NT2/D1 (cell line): Measurements from ENCODE around the gene CACNA1I.

ENCODE experiments used
- DNase-seq: peaks from one replicate; pipeline ENCODE4 v3.0.0-alpha.2; 2011; ENCODE audit warnings: low read depth, low spot score
- H3K27me3 ChIP-seq: 2 replicates; pipeline ENCODE4 v1.6.0; 2011; ENCODE audit warnings: mild to moderate bottlenecking; ENCODE audit not compliant: insufficient read length, insufficient read depth
- H3K36me3 ChIP-seq: 2 replicates; pipeline ENCODE4 v1.6.1; 2011; ENCODE audit warnings: mild to moderate bottlenecking, low read length, mixed read lengths; ENCODE audit not compliant: insufficient read depth, insufficient read length
- H3K4me1 ChIP-seq: 2 replicates; pipeline ENCODE4 v1.5.1; 2011; ENCODE audit not compliant: insufficient read depth, insufficient read length
- H3K4me3 ChIP-seq: 2 replicates; pipeline ENCODE4 v1.5.1; 2011; ENCODE audit warnings: low read depth; ENCODE audit not compliant: insufficient read length
- H3K9ac ChIP-seq: 2 replicates; pipeline ENCODE4 v1.6.0; 2011; ENCODE audit warnings: low read depth; ENCODE audit not compliant: insufficient read length
- H3K9me3 ChIP-seq: 2 replicates; pipeline ENCODE4 v1.5.1; 2011; ENCODE audit warnings: mild to moderate bottlenecking, low read length; ENCODE audit not compliant: insufficient read depth
- SUZ12 ChIP-seq: IDR thresholded peaks from 2 replicates; pipeline ENCODE4 v1.6.1; 2011; ENCODE audit not compliant: insufficient read length, insufficient read depth; ENCODE audit errors: extremely low read depth
- YY1 ChIP-seq: IDR thresholded peaks from 2 replicates; pipeline ENCODE4 v1.6.1; 2011; ENCODE audit not compliant: insufficient read length, insufficient read depth
- ZNF274 ChIP-seq: IDR thresholded peaks from 2 replicates; pipeline ENCODE4 v1.6.1; 2011; ENCODE audit warnings: mild to moderate bottlenecking, low read depth, low read length

CACNA1I gene

DNA sequence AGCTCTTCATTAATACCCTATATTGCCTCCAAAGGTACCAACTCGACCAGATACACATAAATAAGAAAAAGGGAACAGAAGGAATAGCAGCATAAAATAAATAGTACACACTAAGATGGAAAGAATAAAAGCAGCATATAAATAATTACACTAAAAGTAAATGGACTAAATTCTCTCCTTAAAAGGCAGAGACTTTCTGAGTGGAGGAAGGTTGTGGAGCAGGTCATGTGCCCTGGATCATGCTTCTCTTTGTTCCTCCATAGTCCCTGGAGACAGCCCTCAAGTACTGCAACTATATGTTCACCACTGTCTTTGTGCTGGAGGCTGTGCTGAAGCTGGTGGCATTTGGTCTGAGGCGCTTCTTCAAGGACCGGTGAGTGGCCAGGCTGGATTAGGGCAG is 101.4 kb downstream of the CACNA1I start:
- Histone ChIP-seq H3K9me3 (peaks cover 20% of the 10 kb centered on the region; the same call in 1 of the 2 replicates), H3K27me3 (no peaks in the 10 kb centered on the region), H3K4me1 (peaks cover 15% of the 10 kb centered on the region), H3K36me3 (no peaks in the 10 kb centered on the region), H3K9ac (no peak overlapping the region), H3K4me3 (no peak overlapping the region)
- TF ChIP-seq ZNF274 (no peak), SUZ12 (no peak), YY1 (no peak)
- no peak for DNase-seq

DNA sequence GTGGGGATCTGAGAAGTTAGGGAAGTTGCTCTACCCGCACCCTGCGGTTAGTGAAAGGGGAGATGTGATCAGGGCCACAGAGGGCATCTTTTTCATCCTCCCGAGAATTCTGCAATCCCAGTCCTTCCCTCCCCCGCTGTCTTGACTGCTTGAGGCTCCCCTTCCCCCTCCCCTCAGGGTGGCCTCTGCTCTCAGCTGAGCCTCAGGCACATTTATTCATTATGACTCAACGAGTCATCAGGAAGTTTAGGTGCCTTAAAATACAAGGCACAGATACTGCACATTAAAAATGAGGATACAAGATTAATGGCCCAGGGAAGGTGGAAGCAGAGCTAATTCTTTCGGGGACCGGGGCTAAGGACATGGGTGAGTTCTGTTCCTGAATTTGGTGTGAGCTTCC is 104.0 kb downstream of the CACNA1I start:
- Histone ChIP-seq H3K9ac (no peak overlapping the region), H3K36me3 (no peaks in the 10 kb centered on the region), H3K27me3 (no peaks in the 10 kb centered on the region), H3K9me3 (peaks cover 20% of the 10 kb centered on the region; the same call in 1 of the 2 replicates), H3K4me1 (peaks cover 21% of the 10 kb centered on the region), H3K4me3 (no peak overlapping the region)
- DNase-seq = no peak
- TF ChIP-seq SUZ12 (no peak), ZNF274 (no peak), YY1 (no peak)

DNA sequence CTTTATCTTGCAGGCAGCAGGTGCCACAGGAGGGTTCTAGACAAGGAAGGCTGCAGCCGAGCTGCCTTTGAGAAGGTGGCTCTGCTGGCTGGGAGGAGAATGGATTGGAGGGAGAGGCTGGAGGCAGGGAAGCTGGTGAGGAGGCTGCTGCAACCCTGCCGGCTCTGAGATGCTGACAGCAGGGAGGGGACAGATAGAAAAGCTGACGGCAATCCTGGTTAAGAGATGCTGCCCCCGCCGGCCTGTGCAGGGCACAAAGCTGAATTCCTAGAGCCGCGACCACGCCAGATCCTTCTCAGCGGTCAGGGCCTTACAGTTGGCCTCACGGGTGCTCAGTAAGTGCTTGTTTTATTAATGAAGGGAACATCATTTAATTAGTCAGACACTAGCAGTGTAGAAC is 105.4 kb downstream of the CACNA1I start:
- peaks cover 21% of the 10 kb centered on the region for H3K4me1 ChIP-seq
- H3K9ac ChIP-seq = no peak overlapping the region
- TF ChIP-seq SUZ12 = no peak
- no peak for TF ChIP-seq YY1
- TF ChIP-seq ZNF274 = no peak
- no peaks in the 10 kb centered on the region for H3K36me3 ChIP-seq
- DNase-seq = no peak
- H3K9me3 ChIP-seq = peaks cover 19% of the 10 kb centered on the region; the same call in 1 of the 2 replicates
- no peaks in the 10 kb centered on the region for H3K27me3 ChIP-seq
- H3K4me3 ChIP-seq = no peak overlapping the region

DNA sequence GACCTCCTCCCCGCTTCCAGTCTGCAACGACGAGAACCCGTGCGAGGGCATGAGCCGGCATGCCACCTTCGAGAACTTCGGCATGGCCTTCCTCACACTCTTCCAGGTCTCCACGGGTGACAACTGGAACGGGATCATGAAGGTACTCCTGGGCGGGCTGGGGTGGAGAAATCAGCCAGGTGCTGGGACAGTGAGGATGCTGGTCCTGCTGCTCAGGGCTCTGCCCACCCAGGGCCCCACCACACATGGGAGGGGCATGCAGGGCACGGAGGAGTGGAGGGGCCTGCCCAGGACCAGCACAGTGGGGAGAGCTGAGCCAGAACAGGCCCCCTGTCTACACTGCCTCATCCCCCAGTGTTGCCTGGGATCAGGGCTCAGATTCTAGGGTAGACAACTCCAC is 107.4 kb downstream of the CACNA1I start:
- Histone ChIP-seq H3K9me3 (no peaks in the 10 kb centered on the region), H3K27me3 (no peaks in the 10 kb centered on the region), H3K4me1 (peaks cover 21% of the 10 kb centered on the region), H3K4me3 (no peak overlapping the region), H3K9ac (peak overlapping the region; percentile 32), H3K36me3 (no peaks in the 10 kb centered on the region)
- no peak for DNase-seq
- TF ChIP-seq YY1 (no peak), ZNF274 (no peak), SUZ12 (no peak)

DNA sequence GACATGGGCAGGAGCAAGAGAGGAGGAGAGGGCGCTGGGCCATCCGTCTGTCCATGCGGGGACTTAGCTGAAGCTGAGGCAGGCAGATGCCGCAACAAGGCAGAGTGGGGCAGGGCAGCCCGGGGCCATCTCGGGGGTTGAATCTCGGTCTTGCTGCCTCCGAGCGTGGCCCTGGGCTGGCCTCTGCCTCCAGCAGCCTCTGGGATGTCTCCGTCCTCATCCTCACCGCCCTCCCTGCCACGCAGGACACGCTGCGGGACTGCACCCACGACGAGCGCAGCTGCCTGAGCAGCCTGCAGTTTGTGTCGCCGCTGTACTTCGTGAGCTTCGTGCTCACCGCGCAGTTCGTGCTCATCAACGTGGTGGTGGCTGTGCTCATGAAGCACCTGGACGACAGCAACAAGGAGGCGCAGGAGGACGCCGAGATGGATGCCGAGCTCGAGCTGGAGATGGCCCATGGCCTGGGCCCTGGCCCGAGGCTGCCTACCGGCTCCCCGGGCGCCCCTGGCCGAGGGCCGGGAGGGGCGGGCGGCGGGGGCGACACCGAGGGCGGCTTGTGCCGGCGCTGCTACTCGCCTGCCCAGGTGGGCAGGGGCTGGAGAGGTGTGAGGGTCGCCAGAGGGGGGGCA is 108.4 kb downstream of the CACNA1I start:
- Histone ChIP-seq H3K27me3 (no peaks in the 10 kb centered on the region), H3K4me1 (peaks cover 18% of the 10 kb centered on the region), H3K4me3 (no peak overlapping the region), H3K9me3 (no peaks in the 10 kb centered on the region), H3K36me3 (no peaks in the 10 kb centered on the region), H3K9ac (no peak overlapping the region)
- DNase-seq = no peak
- TF ChIP-seq ZNF274 (no peak), YY1 (no peak), SUZ12 (no peak)

DNA sequence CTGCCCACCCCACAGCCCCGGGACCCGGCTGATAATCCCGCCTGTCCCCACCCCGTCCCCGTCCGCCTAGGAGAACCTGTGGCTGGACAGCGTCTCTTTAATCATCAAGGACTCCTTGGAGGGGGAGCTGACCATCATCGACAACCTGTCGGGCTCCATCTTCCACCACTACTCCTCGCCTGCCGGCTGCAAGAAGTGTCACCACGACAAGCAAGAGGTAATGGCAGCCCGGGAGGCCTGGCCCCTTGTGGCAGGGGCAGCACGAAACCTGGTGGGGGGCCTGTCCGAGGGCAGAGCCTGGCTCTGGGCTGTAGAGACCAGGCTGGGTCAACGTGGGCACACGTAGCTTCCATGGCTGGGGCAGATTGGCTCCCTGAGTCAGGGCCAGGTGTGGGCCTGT is 109.1 kb downstream of the CACNA1I start:
- Histone ChIP-seq H3K4me1 (peaks cover 12% of the 10 kb centered on the region), H3K27me3 (no peaks in the 10 kb centered on the region), H3K9ac (no peak overlapping the region), H3K4me3 (no peak overlapping the region), H3K9me3 (no peaks in the 10 kb centered on the region), H3K36me3 (no peaks in the 10 kb centered on the region)
- DNase-seq = no peak
- TF ChIP-seq SUZ12 (no peak), ZNF274 (no peak), YY1 (no peak)

DNA sequence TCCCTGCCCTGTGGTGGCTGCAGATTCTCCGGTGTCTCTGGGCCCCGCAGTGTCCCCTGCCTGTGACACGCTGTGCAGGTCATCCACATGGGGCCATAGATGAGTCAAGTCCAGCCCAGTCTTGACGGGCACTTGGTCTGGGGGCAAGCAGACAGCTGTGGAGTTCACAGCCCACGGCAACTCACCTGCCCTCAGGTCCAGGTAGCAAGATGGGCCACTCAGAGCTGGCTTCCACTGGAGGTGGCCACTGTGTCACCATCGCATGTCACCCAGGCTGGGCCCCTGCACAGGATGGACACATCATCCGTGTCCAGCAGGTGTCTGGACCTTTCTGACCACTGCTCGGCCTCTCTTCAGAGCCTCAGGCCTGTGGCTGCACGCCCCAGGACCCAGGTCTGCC is 109.9 kb downstream of the CACNA1I start:
- H3K4me1 ChIP-seq = peaks cover 12% of the 10 kb centered on the region
- no peaks in the 10 kb centered on the region for H3K36me3 ChIP-seq
- no peak overlapping the region for H3K4me3 ChIP-seq
- no peak for DNase-seq
- TF ChIP-seq YY1 (no peak), SUZ12 (no peak), ZNF274 (no peak)
- no peak overlapping the region for H3K9ac ChIP-seq
- H3K9me3 ChIP-seq = no peaks in the 10 kb centered on the region
- H3K27me3 ChIP-seq = no peaks in the 10 kb centered on the region
